Stimulated activated CD4-positive, alpha-beta T cell treated with anti-CD3 and anti-CD28 coated beads, Interleukin-12 subunit alpha, Interleukin-12 subunit beta, amount 100 ng/mL, for 24 hours (primary cell): ENCODE data around the gene MYO7B.
"Not testable (repeated sequence)": the region's sequence is repeated elsewhere in the genome, so short reads cannot be mapped to it uniquely, and the experiment has no call there.

Experiments used
- DNase-seq, 2 experiments: peaks; one replicate each; pipeline ENCODE4 v3.0.0-alpha.2; 2020; ENCODE audit warnings: low read depth in 2 of 2

Gene MYO7B

DNA sequence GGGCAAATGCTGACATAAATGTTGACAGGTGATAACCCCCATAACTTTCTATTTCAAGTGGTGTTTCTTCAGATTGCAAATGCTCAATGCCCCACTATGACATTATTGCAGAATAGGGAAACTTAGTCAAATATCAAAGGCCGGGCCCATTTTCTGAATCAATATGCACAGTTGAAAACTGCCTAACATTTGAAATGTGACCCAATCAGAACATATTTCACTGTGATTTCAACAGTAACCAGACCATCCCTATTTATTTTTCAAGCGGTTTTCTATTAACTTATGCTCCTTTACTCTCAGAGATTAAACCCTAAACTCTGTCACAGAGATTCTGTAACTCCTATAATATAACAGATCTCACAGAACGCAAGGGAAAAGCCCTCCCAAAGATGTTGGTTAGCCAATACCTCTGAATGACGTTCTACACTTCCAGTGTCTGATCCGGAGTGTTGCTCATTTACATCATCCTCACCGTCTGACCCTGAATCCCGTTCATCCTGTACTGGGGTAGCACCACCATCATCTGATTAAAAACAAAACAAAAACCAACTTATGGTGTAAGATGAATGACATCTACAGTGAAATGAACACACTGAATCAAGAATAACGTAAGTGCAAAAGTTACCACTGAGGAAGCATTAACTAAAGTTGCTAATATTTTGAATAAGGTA, 12.1 kb upstream of the MYO7B start:
- no peak for DNase-seq

DNA sequence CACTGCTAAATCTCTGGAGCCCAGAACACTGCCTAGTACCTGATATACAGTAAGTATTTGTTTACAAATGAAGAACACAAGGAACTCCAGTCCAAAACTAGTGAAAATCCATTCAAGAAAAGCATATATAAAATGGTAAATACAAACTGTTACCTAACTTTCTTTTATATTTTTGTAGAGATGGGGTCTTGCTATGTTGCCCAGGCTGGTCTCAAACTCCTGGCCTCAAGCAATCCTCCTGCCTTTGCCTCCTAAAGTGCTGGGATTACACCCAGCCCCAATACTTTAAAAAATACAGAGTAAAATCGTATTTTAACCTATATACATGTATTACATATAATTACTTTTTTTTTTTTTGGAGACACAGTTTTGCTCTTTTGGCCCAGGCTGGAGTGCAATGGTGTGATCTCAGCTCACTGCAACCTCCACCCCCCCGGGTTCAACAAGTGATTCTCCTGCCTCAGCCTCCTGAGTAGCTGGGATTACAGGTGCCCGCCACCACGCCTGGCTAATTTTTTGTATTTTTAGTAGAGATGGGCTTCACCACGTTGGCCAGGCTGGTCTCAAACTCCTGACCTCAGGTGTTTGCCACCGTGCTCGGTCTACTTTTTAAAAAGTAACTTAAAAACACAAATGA, 11.2 kb upstream of the MYO7B start:
- DNase-seq: not testable (repeated sequence)

DNA sequence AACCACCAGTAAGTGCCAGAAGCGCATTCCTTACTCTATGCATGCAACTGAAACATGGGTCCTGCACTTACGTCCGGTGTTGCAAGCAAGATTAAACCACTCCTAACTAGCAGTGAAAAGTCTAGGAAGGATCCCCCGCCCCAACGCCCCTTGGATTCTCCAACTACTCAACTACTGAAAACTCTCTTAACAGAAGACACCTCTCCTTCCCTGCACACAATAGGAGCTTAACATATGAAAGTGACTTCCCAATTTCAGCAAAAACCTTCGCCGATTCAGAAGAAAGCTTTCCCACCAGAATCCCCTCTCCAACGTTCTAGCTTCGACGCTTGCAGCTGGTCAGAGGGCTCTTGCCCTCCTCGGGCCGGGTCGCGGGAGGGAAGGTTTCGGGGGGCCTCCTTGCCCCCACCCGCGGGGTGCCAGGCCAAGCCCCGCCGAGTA, 9.8 kb upstream of the MYO7B start:
- DNase-seq: no peak

DNA sequence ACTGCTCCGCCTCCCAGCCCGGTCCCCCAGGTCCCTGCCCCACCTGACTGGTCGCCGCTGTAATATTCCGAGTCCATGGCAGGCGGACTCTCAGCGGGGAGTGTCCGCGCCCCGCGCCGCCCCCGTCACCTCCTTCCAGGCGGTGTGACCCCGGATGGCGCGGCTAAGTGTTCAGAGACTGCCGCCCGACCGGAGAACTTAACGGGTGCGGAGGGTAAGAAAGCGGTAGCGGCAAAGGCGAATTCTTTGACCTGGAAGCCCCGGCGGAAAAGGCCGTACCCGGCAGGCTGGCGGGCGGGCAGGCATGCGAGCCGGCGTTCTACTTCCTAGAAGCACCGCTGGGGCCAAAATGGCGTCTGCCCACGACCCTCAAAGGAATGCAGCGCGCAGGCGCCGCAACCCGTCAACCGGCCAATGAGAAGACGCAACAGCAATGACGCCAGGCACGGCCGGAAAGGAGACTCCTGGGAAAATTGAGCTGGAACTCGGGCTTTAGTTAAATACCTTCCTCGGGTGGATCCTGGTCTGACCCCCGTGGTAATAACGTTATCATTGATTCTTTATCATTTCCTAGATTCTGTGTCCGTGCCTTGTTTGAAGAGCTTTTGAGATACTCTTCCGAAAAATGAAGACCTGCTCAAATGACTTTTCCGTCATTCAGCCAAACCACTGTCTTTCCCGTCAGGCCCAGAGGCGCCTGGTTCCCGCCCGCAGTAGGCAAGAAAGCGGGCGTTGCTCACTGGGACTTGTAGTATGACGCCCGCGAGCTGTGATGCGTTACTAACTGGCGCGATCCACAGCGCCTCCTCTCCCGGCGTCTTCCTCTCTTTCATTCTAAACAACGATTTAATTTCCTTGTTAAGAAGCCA, 9.1 kb upstream of the MYO7B start, which contains the start of gene IWS1:
Gene IWS1, minus strand, starts transcription at position 358 of the 869 bp plus-strand sequence. Its CDS starts 281 bp downstream, at position 77.
- peak; percentile 84 to 88 for DNase-seq

DNA sequence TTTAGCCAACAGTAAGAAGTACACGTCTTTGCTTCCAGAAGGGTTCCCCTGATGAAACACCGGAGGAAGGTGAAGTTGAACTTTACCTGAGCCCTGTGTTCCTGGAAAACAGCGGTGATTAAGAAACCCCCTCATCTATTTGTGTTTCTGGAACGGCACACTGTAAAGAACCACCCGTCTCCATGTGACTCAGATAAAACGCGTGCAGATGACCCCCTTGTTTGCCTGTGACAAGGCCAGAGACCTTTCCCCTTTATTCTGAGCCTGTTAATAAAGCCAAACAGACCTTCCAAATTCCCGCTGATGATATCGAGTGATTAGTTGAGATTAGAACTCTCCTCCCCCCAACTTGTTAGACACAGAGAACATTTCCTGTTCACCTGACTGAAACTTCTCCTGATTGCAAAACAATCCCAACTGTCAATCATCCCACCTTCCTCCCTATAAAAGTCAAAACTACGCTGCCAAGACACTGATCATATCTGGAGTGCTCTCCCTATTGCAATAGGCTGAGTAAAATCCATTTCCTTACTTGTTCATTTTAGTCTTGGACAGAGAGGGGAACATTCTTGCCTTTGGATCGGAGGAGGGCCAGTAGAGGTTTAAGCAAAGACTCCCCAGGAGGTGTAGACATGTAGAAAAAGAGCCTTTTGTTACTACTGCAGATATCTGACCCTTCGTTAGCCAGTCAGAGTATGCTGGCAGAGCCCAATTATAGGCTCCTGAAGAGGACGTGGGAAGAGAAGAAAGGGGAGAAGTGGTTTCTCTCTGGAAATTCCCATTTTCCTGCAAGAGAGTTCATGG, 8.3 kb upstream of the MYO7B start:
- no peak for DNase-seq

DNA sequence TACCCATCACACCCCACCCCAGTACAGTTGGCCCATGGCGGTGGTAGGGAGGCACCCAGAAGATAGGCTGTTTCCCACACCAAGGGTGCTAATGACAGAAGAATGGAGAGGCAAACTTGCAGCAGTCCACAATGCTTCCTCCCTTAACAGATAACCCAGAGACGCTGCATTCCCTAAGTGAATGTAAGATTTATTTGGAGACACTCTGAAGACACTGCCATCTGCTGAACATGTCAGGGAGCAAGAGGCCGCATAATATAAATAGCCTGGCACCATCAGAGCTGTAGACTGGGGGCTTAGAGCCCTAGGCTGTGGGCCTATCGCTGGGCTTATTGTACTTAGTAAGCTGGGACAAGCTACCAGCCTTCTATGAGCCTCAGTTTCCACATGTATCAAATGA, 7.0 kb upstream of the MYO7B start:
- DNase-seq: no peak

DNA sequence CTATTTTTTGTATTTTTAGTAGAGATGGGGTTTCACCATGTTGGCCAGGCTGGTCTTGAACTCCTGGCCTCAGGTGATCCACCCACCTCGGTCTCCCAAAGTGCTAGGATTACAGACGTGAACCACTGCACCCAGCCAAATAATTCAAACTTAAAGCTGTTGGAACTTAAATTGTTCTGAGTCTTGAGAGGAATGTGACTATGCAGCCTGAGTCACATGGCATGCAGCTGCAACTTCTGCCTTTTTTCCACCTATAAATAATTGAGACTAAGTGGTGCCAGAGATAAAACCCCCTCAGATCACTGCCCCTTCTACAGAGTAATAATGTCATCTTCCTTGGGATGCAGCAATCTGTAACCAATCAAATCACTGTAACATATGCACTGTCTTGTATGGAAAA, 6.1 kb upstream of the MYO7B start:
- DNase-seq: not testable (repeated sequence)

DNA sequence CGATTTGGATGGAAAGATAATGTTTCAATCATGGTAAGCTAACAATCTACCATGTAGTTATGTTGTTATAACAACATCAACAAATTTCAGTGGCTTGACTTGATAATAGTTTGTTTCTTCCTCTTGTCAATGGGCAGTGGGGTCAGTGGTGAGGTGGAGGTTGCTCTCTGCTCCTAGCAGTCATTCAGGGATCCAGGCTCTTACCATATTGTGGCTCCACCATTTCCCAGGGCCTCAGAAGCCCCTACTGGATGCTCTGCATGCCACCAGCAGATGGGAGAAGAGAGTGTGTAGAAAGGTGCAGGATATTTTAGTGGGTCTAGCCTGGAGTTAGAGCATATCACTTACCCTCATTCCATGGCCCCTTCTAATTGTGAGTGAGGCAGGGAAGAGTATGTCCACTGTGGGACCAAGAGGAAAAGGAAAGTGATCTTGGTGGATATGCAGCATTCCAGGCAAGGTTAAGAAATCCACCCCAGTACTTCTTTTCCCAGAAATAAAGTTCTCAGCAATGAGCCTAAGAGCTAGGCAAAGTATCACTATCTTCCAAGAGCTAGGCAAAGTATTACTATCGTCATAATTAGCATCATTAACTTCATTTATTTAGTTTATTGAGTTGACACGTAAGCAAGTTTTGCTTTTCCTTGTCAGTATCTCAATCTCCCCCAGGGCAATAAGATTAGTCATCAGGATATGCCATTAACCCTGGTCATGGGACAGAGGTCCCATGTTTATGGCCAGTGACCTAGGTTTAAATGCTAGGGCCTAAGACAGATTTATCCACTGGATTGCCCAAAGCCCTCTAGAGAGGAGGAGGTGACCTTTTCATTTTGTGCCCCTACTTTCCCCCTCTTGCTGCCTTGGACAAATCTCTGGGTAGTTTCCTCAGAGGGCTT, 5.0 kb upstream of the MYO7B start:
- DNase-seq: no peak

DNA sequence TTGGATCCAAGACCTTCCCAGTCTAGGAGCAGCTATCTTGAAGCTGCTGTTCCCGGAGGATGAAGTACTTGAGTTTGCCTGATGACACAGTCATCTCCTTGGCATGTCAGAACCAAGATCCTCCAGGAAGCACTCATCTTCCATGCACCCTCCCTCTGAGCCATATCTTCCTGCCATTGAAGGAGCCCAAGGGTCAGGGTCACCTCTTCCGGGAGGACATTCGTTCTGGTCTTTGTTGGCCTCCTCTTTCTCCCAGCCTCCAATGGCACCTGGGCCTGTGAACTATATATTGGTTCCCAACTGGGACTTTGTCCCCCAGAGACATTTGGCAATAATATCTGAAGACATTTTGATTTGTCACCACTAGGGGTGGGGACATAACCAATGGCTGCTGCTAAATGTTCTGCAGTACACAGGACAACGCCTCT, 4.2 kb upstream of the MYO7B start:
- DNase-seq: no peak

DNA sequence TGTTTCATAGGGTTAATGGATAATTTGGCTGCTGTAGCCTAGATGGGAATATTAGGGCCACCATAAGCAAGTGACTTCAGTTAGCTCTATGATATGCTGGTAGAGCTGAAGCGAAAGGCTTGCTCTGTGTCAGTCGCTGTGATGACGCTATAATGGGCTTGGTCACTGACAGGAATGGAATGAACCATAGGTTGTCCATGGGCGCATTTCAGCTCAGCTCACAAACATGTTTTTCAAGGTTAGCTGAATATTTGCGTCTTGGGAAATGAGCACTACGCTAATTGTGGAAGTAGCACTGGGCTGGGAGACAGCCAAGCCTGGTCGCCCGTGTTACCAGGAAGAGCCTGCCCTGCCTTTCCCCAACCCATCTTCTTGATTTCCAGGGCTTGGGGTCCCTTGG, 3.2 kb upstream of the MYO7B start:
- DNase-seq: no peak

DNA sequence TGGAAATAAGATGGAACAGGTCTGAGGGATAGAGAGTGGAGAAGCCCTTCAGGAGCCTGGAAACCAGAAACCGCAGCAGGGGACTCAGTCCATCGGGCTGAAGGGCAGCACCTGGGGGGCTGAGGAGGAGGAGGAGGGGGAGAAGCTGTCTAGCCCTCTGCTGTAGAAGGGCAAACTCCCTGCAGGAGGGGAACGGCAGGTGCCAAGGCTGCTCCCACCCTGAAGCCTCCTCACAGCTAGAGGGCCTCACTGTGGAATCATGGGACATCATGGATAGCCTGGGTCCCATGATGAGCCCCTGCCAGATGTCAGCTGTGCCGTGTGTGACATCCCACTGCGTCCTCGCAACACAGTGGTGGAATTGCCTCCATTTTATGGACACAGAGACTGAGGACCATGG, 435 bp downstream of the MYO7B start:
- no peak for DNase-seq

DNA sequence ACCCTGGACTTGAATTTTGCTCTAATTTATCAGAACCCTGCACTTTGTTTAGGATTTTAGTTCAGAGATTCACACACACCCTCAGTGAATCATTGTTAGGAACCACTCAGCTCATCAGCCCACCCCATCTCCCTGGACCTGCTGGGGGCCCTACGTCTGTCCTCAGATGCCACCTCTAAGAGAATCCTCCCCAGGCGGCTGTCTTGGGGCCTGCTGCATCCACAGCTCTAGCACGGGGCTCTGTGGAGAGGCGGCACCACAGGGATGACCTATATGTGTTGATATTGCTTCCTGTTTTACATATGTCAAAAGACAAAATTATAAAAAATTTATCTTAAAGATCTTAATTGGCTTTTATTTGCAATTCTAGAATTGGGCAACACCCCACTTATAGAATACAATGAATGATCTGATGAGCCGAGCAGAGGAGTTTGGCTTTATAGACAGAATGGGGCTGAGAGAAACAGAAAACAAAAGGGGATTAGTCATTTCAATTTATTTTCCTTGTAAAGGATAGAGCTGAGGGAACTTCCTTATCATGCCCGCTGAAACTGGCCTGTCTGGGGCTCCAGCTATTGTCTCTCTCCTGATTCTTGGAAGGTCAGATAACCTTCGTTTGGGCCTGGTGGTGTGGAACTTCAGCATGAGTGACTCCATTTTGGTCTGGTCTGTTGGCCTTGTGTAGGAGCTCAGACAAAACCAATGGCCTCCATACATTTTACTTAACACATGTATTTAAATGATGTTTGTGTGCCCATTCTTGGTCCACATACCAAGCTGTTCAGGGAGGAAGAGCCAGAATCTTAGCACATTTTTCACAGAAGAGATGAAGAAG, 1.4 kb downstream of the MYO7B start:
- DNase-seq: no peak

DNA sequence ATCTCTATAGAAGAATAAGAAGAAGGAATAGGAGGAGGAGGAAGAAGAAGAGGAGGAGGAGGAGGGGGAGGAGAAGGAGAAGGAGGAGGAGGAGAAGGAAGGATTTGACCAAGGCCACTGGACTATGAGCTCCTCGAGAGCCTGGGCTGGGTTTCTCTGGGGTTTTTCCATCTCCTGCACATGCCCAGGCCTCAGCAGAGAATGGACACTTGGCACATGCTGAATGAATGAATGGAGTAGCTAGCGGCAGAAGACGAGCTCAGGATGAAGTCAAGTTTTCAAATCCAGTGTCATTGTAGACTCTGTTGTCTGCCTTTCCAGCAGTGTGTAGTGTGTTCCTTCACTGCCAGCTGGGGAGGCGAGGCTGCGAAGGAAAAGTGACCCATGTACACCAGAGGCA, 2.2 kb downstream of the MYO7B start:
- no peak for DNase-seq

DNA sequence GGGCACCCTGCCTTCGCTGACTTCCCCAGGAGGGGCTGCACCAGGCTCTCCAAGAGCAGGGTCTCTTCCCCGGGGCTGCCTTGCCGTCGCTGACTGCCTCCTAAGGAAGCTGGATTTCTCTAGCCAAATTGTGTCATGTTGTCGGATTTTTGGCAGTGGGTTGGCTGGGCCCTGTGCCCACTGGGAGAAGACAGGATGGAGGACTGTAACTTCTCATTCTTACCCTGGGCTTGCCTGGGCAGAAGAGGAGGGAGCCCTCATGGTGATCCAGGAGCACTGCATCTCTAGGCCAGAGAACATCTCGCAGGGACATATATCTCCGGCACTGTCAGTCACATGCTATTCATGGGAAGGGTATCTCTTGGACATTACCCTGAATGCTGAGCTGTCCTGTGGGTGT, 6.3 kb downstream of the MYO7B start:
- no peak for DNase-seq

DNA sequence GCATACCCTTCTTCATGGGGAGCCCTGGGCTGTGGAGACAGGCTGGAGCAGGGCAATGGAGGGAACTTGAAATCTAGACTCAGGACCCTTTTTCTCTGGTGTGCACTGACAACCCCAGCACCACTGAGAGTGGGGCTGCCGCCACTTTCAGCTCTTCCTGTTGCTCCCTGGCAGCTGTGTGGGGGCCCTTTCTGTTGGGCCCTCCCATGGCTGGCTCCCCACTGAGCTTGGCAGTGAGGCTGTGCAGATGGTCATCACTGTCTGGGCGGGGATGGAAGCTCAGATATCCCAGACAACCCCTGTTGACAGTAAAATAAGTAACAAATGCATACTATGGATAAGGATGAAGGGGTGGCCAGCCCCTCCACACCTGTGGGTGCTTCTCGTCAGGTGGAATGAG, 6.7 kb downstream of the MYO7B start:
- DNase-seq: no peak

DNA sequence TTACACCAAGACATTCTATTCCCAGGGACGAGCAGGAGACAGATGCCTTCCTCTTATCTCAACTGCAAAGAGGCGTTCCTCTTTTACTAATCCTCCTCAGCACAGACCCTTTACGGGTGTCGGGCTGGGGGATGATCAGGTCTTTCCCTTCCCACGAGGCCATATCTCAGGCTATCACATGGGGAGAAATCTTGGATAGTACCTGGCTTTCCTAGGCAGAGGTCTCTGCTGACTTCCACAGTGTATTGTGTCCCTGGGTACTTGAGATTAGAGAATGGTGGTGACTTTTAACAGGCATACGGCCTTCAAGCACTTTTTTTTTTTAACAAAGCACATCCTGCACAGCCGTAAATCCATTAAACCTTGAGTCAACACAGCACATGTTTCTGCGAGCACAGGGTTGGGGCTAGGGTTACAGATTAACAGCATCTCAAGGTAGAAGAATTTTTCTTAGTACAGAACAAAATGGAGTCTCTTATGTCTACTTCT, 7.6 kb downstream of the MYO7B start:
- DNase-seq: not testable (repeated sequence)

DNA sequence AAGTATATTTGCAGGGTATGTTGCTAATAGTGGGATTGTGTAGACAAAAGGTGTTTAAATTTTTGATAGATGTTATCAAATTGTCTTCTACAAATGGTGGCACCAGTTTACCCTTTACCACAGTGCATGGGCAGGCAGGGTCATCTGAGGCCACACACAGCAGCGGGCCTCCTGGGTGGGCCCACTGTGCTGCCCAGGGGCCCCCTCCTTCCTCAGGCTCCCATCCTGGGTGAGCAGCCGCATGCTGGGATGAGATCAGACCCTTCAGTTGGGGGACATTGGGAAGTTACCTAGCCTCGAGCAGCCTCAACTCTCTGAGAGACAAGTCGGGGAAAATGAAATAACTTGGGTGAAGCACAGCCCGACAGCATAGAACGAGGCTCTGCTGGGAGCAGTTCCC, 9.7 kb downstream of the MYO7B start:
- DNase-seq: no peak

DNA sequence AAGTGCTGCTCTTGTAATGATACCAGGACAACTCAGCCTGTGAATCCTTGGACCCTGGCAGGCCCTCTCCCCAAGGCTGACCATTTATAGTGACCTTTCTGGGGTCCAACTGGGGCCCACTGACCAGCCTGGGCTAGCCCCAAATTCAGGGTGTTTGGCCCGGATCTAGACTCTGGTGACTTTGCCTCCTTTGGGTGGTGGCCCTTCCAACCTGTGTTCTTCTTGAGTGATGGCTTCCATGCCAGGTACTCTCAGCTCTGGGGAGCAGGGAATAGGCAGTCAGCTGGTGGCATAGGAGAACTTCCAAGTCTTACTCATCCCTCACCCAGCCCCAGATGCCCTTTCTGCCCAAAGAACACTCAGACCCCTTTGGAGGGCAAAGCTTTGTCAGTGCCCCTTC, 10.3 kb downstream of the MYO7B start:
- no peak for DNase-seq

DNA sequence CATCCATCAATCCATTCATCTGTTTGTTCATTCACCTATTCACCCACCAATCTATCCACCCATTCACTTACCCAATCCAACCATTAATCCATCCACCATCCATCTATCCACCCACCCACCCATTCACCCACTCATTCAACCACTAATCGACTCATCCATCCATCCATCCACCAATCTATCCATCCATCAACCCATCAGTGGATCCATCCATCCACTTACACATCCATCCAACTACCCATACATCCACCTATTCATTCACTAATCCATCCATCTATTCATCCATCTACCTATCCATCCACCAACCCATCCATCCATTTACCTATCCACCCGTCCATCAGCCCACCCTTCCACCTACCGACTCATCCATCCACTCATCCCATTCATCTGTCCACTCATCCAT, 11.3 kb downstream of the MYO7B start:
- no peak for DNase-seq
